PFSK-1 (cell line): ENCODE measurements around the gene DIP2C.

Experiments
- FOXP2 ChIP-seq: optimal IDR thresholded peaks from 2 replicates; pipeline ENCODE3; 2011; ENCODE audit warnings: borderline replicate concordance, control low read depth, inconsistent platforms; ENCODE audit not compliant: insufficient read depth; ENCODE audit errors: extremely low read length, extremely low read depth
- POLR2AphosphoS5 ChIP-seq: IDR thresholded peaks from 2 replicates; pipeline ENCODE4 v1.6.1; 2012; ENCODE audit warnings: low read depth, mild to moderate bottlenecking, control low read depth, low read length, moderate library complexity
- REST ChIP-seq, 2 experiments: IDR thresholded peaks; 2 replicates each; pipeline versions ENCODE4 v1.6.1 to v1.8.0; 2011 to 2012; ENCODE audit warnings: low read depth in 2 of 2, low read length in 2 of 2, control low read depth in 1 of 2, inconsistent platforms in 1 of 2, mild to moderate bottlenecking in 1 of 2, moderate library complexity in 1 of 2; ENCODE audit not compliant: insufficient read depth in 1 of 2
- SIN3A ChIP-seq: IDR thresholded peaks from 2 replicates; pipeline ENCODE4 v1.6.1; 2012; ENCODE audit warnings: mild to moderate bottlenecking, low read length, moderate library complexity, borderline replicate concordance; ENCODE audit not compliant: insufficient read depth
- TAF1 ChIP-seq: IDR thresholded peaks from 2 replicates; pipeline ENCODE4 v1.6.1; 2012; ENCODE audit warnings: low read length, control low read depth, borderline replicate concordance; ENCODE audit not compliant: insufficient read depth

Gene DIP2C

GRCh38 chr10:310976-311639 lies 378.4 kb downstream of the DIP2C start:
- no peak for TF ChIP-seq SIN3A
- TF ChIP-seq REST (IDR thresholded peaks at IDR 0.05; ENCODE audit: insufficient read depth in 1 of 2, low read depth in 2 of 2, low read length in 2 of 2): no peak
- no peak for TF ChIP-seq FOXP2
- TF ChIP-seq TAF1: no peak
- TF ChIP-seq POLR2AphosphoS5: no peak

- TF ChIP-seq REST (IDR thresholded peaks at IDR 0.05; ENCODE audit: insufficient read depth in 1 of 2, low read depth in 2 of 2, low read length in 2 of 2) (no peak), FOXP2 (no peak), TAF1 (no peak), SIN3A (no peak), POLR2AphosphoS5 (no peak)
Observed at GRCh38 chr10:310371-310770, 379.1 kb downstream of the DIP2C start.

- TF ChIP-seq POLR2AphosphoS5 (no peak), FOXP2 (no peak), TAF1 (no peak), SIN3A (no peak), REST (IDR thresholded peaks at IDR 0.05; ENCODE audit: insufficient read depth in 1 of 2, low read depth in 2 of 2, low read length in 2 of 2) (no peak)
Observed at GRCh38 chr10:308572-309085, 380.8 kb downstream of the DIP2C start.

- no peak for TF ChIP-seq REST (IDR thresholded peaks at IDR 0.05; ENCODE audit: insufficient read depth in 1 of 2, low read depth in 2 of 2, low read length in 2 of 2)
- TF ChIP-seq SIN3A: no peak
- no peak for TF ChIP-seq POLR2AphosphoS5
- TF ChIP-seq FOXP2: no peak
- TF ChIP-seq TAF1: no peak
Observed at GRCh38 chr10:308101-308500, 381.4 kb downstream of the DIP2C start.

GRCh38 chr10:307659-308058 lies 381.8 kb downstream of the DIP2C start:
- TF ChIP-seq FOXP2 (no peak), SIN3A (no peak), POLR2AphosphoS5 (no peak), REST (IDR thresholded peaks at IDR 0.05; ENCODE audit: insufficient read depth in 1 of 2, low read depth in 2 of 2, low read length in 2 of 2) (no peak), TAF1 (no peak)
